ENCODE results near the gene NFKBIA.

DNA sequence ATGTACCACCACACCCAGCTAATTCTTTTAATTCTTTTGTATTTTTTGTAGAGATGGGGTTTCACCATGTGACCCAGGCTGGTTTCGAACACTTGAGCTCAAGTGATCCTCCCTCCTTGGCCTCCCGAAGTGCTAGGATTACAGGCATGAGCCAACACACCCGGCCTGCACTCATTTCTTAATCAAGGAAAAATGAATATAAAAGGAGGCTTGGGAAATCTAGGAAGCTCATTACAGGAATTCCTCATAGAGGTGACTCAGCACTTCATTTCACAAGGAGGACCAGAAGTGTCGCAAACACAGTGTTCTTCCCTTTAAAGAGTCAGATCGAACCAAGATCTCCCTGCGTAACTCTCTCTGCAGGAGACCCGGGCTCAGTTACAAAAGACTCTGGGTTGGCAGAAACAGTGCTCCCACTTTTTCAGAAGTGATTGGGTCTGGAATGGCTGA lies 30.3 kb downstream of the NFKBIA start:
- no peak for TF ChIP-seq POLR2A (IDR thresholded peaks at IDR 0.05)
- TF ChIP-seq, protein P1, sequence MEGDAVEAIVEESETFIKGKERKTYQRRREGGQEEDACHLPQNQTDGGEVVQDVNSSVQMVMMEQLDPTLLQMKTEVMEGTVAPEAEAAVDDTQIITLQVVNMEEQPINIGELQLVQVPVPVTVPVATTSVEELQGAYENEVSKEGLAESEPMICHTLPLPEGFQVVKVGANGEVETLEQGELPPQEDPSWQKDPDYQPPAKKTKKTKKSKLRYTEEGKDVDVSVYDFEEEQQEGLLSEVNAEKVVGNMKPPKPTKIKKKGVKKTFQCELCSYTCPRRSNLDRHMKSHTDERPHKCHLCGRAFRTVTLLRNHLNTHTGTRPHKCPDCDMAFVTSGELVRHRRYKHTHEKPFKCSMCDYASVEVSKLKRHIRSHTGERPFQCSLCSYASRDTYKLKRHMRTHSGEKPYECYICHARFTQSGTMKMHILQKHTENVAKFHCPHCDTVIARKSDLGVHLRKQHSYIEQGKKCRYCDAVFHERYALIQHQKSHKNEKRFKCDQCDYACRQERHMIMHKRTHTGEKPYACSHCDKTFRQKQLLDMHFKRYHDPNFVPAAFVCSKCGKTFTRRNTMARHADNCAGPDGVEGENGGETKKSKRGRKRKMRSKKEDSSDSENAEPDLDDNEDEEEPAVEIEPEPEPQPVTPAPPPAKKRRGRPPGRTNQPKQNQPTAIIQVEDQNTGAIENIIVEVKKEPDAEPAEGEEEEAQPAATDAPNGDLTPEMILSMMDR (IDR thresholded peaks at IDR 0.05) = no peak
